NCI-H146 treated with DMSO at 0.1 percent for 48 hours (cell line): ENCODE results near the gene GYPB.
"Not testable (repeated sequence)": the region's sequence is repeated elsewhere in the genome, so short reads cannot be mapped to it uniquely, and the experiment has no call there.

Experiments used
- DNase-seq: peaks from one replicate; lab custom pipeline; 2025; ENCODE audit not compliant: unreplicated experiment; lab: John Stamatoyannopoulos, UW

The GYPB gene

DNA sequence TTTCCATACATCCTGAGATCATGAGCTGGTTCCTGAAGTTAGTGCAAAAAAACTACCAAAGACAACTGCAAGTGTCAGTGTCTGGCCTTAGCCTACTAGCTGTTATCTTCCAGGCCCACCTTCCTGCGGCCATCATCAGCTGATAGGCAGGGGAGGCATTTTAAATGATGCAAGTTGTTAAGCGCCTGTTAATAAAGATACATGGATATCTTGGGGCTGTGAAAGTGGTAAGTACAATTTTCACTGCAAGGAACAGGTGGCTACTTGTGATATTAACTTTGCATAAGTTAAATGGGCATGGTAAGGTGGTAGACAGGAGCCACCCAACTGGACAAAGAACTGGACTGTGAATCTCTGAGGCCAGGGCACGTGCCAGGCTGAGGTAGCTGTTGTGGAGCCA, at the start of gene GYPB:
TSS of gene GYPB (minus strand) at position 104 of the 400 bp plus-strand sequence. CDS start at position 11, 93 bp downstream.
- not testable (repeated sequence) for DNase-seq

DNA sequence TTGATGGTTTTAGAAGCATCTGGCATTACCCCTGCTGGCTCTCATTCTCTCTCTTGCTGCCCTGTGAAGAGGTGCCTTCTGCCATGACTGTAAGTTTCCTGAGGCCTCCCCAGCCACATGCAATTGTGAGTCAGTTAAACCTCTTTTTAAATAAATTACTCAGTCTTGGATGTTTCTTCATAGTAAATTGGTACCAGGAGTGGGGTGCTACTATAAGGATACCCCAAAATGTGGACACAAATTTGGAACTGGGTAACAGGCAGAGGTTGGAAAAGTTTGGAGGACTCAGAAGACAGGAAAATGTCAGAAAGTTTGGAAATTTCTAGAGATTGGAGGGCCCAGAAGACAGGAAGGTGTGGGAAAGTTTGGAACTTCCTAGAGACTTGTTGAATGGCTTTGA, 42.4 kb upstream of the GYPB start:
- DNase-seq = not testable (repeated sequence)

GRCh38 chr4:144060234-144060859, 41.2 kb upstream of the GYPB start:
- DNase-seq = not testable (repeated sequence)

GRCh38 chr4:144056800-144057199, 37.6 kb upstream of the GYPB start:
- DNase-seq = no peak

DNA sequence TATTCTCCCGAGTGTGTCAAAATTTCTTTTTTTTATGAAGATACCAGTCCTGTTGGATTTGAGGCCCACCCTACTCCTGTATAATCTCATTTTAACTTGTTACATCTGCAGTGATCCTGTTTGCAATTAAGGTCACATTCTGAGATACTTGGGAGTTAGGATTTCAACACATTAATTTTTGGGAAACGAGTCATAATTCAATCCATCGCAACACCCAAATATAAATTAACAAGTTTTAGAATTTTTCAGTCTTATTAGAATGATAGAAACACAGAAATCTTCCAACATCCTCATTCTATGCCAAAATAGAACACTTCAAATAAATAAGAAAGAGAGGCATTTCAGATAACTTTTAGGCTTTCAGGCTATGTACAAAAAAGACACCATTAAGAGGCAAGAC, 36.2 kb upstream of the GYPB start:
- not testable (repeated sequence) for DNase-seq

GRCh38 chr4:144051494-144051893, 32.3 kb upstream of the GYPB start:
- DNase-seq = not testable (repeated sequence)

DNA sequence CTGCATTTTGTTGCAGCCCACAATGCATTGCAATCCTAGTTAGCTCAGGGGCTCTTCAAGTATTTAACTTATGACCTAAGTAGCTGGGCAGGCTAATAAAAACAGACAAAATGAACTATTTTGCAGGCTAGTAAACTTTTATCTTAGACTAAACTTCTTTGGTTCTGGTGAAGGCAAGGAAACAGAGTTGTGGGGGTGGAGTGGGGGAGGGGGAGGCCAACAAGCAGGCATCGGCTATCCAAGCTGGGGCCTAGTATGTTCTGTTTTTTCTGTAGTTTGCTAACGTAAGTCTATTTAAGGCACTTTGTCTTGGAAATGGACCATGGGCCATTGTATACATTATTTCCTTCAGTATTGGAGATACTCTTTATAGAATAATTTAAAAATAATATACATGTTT, 31.5 kb upstream of the GYPB start:
- not testable (repeated sequence) for DNase-seq

- DNase-seq = not testable (repeated sequence)
Measured at GRCh38 chr4:144049495-144050424, 30.6 kb upstream of the GYPB start.

DNA sequence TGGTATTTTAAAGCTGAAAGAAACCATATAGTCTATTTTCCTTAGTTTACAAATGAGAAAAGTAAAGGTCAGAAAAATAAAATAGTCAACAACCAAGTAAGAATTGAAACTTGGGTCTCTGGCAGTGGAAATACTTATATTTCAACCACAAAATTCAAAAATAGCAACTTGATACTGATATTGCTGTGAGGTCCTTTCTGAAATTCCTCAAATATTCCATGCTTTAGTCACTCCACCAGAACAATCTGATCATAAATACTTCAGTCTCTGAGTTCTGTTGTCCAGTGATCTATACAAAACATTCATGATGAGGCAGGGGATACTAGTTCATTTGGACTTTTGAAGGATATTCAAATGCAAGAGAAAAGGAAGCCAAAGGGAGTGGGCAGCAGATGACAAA, 25.8 kb upstream of the GYPB start:
- DNase-seq = not testable (repeated sequence)

DNA sequence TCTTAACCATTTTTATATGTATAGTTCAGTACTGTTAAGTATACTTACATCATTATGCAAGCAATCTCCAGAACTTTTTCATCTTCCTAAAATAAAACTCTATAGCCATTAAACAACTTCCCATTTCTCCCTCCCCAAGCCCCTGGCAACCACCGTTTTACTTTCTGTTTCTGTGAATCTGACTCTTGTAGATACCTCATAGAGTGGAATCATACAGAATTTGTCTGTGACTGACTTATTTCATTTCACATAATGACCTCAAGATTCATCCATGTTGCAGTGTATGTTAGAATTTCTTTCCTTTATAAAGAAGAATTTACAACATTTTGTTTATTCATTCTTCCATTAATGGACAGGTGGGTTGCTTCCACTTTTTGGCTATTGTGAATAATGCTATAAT, 13.4 kb upstream of the GYPB start:
- DNase-seq = not testable (repeated sequence)

GRCh38 chr4:144031875-144032274, 12.7 kb upstream of the GYPB start:
- not testable (repeated sequence) for DNase-seq

GRCh38 chr4:144031369-144031768, 12.2 kb upstream of the GYPB start:
- DNase-seq = not testable (repeated sequence)

DNA sequence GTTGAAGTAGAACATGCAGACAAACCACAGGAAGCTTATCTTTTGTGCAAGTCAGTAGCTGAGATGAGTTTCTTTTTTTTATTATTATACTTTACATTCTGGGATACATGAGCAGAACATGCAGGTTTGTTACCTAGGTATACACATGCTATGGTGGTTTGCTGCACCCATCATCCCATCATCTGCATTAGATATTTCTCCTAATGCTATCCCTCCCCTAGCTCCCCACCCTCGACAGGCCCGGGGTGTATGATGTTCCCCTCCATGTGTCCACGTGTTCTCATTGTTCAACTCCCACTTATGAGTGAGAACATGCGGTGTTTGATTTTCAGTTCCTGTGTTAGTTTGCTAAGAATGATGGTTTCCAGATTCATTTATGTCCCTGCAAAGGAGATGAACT, 11.5 kb upstream of the GYPB start:
- not testable (repeated sequence) for DNase-seq

- not testable (repeated sequence) for DNase-seq
Measured at GRCh38 chr4:144026682-144027081, 7.5 kb upstream of the GYPB start.

GRCh38 chr4:144024399-144025053, 5.3 kb upstream of the GYPB start:
- not testable (repeated sequence) for DNase-seq

- not testable (repeated sequence) for DNase-seq
Measured at GRCh38 chr4:144022772-144023400, 3.7 kb upstream of the GYPB start.

DNA sequence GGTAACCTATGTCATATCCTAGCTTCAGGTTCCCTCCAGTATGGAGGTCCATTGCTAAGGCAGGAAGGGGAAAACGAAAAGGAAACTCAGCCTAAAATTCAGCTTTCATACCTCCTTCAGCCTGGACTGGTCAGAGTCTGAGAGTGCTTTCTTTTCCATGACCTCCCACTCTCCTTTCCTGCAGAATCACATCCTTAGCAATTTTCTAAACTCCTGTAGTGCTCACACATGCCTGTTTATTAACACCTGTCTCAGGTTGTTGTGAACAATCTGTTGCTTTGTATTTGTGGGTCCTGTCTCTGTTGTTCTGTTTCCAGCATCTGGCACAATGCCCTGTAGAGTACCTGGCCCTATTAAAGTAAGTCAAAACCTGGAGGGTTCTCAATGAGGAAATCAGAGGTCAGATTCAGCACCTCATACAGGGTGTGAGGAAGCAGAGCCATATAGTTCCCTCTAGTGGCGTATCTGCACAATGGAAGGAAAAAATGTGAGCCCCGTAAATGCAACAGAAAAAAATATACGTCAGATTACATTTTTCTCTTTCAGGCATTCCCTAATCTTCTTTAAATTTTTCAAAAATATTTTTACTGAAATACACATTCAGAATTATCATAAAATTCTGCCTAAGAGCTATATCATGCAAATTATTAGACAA, 2.3 kb upstream of the GYPB start:
- not testable (repeated sequence) for DNase-seq

GRCh38 chr4:144018223-144019000, 768 bp downstream of the GYPB start:
- not testable (repeated sequence) for DNase-seq

- not testable (repeated sequence) for DNase-seq
Measured at GRCh38 chr4:144017271-144017670, 1.9 kb downstream of the GYPB start.
